HG03097 (cell line): ENCODE measurements around the gene DOCK6.

Source experiments
- ATAC-seq: cut with Tn5 transposase; IDR thresholded peaks from one replicate; pipeline ENCODE4 v1.9.1; 2021; ENCODE audit not compliant: unreplicated experiment, low FRiP score

DOCK6 gene

DNA sequence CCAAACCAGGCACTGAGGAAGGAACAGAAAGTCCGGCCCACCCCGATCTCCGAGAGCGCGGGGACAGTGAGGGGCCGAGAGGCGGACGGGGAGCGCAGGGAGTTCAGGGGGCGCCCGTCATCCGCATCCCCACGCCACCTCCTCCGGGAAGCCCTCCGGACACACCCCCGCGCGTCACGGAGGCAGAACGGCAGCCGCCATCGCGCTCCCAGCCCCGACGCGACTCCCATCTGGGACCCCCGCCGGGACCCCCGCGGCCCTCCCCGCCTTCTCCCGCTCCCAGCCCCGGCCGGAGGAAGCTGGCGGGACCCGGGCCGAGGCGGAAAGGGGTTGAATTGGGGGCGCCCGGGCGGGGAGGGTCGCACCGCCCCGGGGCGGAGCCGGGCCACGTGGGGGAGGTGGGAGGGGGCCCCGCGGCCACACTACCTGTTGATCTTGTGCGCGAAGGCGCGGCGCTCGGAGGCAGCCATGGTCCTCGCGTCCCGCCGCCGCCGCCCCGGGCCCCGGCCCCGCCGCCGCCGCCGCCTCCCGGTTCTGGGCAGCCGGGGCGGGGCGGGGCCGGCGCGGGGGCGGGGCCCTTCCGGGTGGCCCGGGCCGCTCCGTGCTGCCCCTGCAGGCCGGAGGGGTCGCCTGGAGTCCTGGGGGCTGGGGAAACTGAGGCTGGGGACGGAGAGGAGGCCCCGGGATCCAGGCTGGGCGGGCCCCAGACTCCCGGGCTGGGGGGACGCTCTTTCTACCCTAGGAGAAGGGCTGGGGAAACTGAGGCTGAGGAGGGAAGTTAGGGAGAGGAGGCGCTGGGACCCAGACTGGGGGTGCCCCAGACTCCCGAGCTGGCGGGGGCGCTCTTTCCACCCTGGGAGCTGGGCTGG lies at the start of gene DOCK6:
Gene DOCK6, minus strand, starts transcription at position 554 of the 869 bp plus-strand sequence. Its CDS starts 84 bp downstream, at position 470.
- ATAC-seq: no peak

- no peak for ATAC-seq
Measured at GRCh38 chr19:11306337-11306736, 44.0 kb upstream of the DOCK6 start.

GRCh38 chr19:11304936-11305335 lies 42.6 kb upstream of the DOCK6 start:
- no peak for ATAC-seq

DNA sequence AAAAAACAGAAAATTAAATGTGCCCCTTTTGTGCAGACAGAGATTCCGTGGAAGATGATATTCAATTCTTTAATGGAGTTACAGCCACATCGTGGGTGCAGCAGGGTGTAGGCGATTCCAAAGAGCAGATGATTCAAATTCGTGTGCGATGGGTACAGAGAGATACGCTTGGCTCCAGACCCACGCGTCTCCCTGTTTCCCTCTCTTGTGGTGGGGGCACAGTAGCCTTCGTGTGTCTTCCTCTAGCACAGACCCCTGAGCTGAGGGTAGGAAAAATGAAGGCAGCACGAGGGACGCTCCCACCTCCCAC lies 38.4 kb upstream of the DOCK6 start:
- ATAC-seq: no peak

GRCh38 chr19:11299946-11300810 lies 37.9 kb upstream of the DOCK6 start:
- ATAC-seq: no peak

- ATAC-seq: no peak
Measured at GRCh38 chr19:11296264-11296663, 33.9 kb upstream of the DOCK6 start.

DNA sequence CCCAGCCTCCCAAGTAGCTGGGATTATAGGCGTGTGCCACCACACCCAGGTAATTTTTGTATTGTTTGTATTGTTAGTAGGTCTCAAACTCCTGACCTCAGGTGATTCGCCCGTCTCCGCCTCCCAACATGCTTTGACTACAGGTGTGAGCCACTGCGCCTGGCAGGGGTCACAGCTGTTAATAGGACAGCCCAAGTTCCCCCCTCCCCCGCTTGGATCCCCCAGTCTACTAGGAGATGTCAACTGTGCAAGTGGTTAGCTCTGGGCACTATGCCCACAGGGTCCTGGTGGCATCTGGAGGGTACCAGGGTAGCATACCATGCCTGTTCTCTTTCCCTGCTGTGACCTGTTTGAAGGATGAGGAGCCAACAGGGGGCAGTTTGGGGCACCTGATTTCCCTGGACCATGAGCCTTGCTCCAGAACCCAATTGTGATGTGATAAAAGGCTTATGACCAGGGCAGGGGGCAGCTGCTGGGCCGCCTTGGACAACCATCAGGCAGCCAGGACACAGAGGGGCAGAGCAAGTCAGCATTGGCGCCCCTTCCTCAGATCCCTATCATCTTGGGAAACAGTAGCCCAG lies 33.4 kb upstream of the DOCK6 start, which contains the start of gene TSPAN16:
Gene TSPAN16, plus strand, starts transcription at position 496 of the 581 bp plus-strand sequence. CDS start 138 bp downstream, outside the sequence.
- ATAC-seq: no peak

GRCh38 chr19:11295180-11295579 lies 32.9 kb upstream of the DOCK6 start:
- ATAC-seq: no peak

GRCh38 chr19:11293433-11294389 lies 31.4 kb upstream of the DOCK6 start:
- ATAC-seq: no peak

GRCh38 chr19:11291991-11292390 lies 29.7 kb upstream of the DOCK6 start:
- no peak for ATAC-seq

- no peak for ATAC-seq
Measured at GRCh38 chr19:11291415-11291814, 29.1 kb upstream of the DOCK6 start.

GRCh38 chr19:11290256-11290655 lies 27.9 kb upstream of the DOCK6 start:
- no peak for ATAC-seq

DNA sequence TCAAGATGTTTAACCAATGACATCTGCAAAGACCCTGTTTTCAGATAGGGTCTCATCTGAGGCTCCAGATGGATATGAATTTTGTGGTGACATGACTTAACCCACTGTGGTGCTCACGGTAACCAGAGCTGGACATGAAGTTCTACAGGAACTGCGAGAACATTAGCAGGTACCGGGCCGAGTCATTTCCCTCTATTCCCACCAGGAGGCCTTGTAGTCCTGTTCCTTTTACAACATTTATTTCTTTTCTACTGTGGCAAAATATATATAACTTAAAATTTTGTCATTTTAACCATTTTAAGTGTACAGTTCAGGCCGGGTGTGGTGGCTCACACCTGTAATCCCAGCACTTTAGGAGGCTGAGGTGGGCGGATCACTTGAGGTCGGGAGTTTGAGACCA lies 26.0 kb upstream of the DOCK6 start:
- no peak for ATAC-seq

GRCh38 chr19:11286312-11286974 lies 24.1 kb upstream of the DOCK6 start:
- ATAC-seq: no peak

- no peak for ATAC-seq
Measured at GRCh38 chr19:11284515-11284914, 22.2 kb upstream of the DOCK6 start.

DNA sequence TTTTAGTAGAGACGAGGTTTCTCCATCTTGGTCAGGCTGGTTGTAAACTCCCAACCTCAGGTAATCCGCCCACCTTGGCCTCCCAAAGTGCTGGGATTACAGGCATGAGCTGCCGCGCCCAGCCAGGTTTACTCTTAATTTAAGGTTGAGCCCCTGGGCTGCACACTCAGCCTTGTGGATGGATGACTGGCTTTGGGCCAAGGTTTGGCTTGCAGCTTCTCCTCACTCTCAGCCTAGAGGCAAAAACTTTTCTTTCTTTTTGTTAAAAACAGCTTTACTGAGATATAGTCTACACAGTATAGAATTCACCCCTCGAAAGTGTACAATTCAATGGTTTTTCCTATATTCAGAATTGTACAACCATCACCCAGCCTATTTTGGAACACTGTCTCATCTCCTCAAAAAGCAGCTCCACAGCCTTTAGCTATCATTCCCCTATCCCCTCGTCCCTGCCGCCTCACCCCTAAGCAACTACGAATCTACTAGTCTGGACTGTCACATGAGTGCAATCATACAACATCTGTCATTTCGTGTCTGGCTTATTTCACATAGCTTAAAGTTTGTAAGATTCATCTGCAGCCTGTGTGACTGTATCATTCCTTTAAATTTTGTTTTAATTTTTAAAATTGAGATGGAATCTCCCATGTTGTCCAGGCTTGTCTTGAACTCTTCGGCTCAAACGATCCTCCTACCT lies 19.2 kb upstream of the DOCK6 start:
- ATAC-seq: no peak

DNA sequence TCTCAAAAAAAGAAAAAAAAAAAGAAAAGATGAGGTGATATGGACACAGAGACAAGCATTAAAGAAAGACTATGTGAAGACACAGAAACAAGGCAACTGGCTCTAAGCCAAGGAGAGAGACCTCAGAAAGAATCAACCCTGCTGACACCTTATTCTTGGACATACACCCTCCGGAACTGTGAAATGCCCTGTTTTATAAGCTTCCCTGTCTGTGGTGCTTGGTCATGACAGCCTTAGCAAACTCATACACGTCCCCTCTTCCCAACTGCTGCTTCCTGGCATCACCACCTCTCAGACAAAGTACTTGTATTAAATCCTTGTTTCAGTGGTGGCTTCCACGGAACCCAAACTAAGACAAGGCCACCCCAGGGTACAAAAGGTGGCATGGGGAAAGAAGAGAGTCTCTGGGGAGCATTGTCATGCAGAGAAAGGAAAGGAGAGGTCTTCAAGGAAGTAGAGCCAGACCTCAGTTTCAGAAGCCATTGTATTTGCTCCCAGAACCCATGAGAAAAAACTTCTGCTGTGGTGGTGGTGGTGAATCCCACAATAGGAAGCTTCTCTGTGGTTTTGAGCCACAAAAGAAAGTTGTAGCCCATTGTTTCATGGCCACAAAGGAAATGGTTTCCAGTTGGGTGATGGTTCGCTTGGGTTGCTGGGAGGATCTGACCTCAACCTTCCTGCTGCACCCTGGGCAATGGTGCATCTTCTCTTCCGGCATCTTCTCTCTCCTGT lies 17.3 kb upstream of the DOCK6 start:
- peak; percentile 43 for ATAC-seq

GRCh38 chr19:11278670-11279069 lies 16.3 kb upstream of the DOCK6 start:
- ATAC-seq: no peak
